Activated gamma-delta T cell treated with anti-CD3 and anti-CD28 coated beads, Interleukin-2, amount 50 U/mL, for 16 hours (primary cell): ENCODE data around the gene TBC1D9B.

Experiments
- DNase-seq: peaks from one replicate; pipeline ENCODE4 v3.0.0-alpha.2; 2020; ENCODE audit warnings: low read depth

Gene TBC1D9B

DNA sequence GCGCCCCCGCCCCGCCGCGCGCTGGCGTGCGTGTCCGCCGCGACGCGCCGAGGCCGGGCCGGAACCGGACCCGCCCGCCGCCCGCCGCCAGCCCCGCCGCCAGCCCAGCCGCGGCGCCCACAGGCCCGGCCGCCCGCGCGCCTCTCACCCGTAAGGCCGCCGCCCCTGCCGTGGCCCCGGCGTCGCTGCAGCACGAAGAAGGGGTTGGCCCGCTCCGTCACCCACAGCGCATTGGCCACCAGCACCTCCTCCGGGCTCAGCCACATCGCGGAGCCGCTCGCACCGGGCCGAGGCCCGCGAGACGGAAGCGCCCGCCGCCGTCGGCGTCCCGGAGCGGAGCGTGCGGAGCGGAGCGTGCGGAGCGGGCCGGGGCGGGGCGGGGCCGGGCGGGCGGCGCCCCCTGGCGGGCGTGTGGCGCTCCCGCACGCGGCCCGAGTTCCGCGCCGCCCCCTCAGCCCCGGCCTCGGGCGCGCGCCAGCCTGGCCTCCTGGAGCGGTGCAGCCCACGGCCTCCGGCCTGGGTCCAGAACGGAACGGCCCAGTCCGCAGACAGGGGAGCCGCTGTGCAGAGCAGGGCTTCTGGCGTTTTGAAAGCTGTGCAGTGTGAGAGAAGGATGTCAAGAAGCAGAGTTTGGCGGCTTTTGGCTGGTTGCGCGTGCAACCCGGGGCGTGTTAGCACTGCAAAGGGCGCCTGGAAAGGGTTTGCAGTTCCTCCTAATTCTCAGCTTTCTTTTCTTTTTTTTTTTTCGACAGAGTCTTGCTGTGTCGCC, at the start of gene TBC1D9B:
TSS of gene TBC1D9B (minus strand) at position 342 of the 769 bp plus-strand sequence. CDS start at position 266, 76 bp downstream.
- DNase-seq, result peak; percentile 42

- DNase-seq, result no peak
These were observed 47.9 kb upstream of the TBC1D9B start for GRCh38 chr5:179955630-179956029.

DNA sequence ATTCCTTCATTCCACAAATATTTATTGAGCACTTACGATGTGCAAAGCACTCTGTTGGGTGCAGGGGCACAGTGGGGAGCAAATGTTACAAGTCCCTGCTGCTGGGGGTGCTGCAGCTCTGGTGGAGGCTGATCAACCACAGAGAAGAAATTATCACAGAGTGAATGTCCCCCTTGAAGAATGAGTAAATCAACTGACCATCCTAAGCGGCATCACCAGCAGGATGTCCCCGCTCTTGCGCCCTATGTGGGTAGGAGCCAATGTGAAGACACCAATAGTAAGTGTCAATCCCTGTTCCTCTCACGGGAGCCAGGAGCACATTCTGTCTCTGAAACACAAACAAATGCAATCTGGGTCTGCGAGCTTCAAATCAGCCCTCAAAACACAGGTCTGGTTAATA, 47.4 kb upstream of the TBC1D9B start:
- DNase-seq, result no peak

DNA sequence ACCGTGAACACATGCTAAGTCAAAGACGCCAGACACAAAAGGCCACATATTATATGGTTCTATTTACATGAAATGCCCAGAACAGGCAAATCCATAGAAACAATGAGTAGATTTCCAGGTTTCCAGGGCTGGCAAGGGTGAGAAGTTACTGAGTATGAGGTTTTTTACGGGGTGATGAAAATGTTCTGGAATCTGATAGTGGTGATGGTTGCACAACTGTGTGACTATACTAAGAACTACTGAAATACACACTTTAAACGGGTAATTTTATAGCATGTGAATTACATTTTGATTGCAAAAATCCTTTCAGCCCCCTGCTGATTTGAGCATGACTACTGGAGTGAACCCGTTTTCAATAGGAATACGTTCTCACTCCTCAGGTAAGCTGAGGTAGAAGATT, 46.7 kb upstream of the TBC1D9B start:
- DNase-seq, result no peak

DNA sequence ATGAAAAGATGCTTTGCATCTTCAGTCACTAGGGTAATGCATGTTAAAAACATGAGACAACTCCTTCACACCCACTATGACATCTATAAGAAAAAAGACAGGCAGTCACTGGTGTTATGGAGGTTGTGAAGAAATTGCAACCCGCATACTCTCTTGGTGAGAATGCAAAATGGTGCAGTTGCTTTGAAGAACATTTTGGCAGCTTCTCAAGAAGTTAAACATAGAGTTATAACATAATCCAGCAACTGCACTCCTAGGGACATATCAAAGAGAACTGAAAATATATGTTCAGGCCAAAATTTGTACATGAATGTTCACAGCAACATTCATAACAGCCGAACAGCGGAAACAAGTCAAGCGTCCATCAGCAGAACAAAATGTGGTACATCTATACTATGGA, 46.3 kb upstream of the TBC1D9B start:
- DNase-seq, result no peak

GRCh38 chr5:179936976-179937681, 29.4 kb upstream of the TBC1D9B start:
- DNase-seq, result no peak

DNA sequence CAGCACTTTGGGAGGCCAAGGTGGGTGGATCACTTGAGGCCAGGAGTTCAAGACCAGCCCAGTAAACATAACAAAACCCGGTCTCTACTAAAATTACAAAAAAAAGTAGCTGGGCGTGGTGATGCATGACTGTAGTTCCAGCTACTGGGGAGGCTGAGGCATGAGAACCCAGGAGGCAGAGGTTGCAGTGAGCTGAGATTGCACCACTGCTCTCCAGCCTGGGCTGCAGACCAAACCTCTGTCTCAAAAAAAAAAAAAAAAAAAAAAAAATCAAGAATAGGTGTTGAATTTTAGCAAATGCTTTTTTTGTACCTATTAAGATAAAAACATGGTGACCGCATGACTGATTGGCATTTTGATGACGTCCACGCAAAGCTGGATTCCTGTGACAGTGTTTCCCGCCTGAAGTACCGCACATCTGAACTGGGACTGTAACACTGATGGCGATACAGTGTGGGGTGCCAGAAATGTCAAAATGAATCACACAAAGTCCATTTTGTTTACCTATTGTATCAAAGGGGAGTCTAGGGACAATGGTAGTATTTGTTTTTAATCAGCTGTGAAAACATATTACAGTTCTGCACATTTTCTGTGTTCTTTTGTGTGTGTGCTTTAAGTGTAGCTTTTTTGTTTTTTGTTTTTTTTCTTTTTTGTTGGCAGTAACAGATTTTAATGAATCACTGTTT, 23.2 kb upstream of the TBC1D9B start:
- no peak for DNase-seq

GRCh38 chr5:179927824-179928223, 20.1 kb upstream of the TBC1D9B start:
- no peak for DNase-seq

- no peak for DNase-seq
These were observed 19.0 kb upstream of the TBC1D9B start for GRCh38 chr5:179926657-179927056.

DNA sequence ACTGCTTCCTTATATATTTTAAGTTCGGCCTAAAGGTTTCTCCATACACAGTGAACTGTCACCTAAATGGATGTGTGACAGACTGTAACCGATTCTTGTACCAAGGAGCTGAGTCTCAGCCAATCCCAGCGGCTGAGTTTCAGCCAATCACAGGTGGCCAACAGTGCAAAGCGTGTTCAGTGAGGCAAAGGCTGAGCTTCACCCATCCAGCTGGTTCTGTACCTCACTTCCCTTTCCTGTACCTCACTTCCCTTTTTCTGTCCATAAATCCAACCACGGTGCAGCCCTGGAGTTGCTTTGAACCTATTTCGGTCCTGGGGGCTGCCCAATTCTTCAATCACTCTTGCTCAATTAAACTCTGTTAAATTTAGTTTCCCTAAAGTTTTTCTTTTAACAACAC, 15.7 kb upstream of the TBC1D9B start:
- no peak for DNase-seq

DNA sequence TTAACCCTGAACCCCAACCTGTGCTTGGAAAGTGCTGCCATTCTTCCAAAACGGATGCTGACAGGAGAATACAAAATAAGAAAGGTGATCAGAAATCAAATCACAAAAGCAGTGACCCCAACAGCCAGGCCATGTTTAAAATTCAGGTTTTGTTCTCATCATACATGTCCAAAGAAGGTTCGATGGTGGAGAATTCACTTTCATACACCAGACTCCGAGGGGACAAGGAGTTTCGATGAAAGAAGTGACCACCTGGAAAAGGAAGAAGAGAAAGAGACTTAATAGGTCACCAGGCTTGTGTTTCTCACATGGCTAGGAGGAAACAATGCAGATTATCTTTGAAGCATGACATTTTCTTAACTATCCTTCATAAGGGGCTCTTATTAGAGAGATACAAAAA, 12.5 kb upstream of the TBC1D9B start:
- no peak for DNase-seq

DNA sequence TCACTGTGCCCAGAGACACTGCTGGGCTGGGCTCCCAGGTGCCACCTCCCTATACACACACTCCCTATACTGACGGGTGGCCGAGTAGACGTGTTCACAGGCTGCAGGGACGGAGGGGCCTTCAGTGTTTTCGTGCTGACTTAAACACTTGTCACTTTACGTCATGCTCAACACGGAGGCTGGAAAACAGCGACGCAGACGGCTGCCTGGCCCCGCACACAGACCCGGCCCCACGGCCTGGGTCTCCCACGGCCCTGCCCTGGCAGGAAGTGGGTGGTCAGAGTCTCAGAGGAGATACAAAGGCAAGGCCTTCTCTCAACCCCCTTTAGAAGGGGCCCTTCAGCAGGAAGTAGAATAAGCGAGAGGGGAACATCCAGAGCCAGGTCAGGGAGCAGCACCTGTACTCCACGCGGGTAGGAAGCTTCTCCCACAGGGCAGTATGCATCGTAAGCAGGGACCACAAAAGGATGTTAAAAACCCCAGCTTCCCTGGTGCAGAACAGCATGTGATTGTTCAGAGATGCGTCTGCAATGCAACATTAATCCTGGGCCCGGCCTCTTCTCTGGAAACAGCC, 11.9 kb upstream of the TBC1D9B start:
- DNase-seq, result no peak

DNA sequence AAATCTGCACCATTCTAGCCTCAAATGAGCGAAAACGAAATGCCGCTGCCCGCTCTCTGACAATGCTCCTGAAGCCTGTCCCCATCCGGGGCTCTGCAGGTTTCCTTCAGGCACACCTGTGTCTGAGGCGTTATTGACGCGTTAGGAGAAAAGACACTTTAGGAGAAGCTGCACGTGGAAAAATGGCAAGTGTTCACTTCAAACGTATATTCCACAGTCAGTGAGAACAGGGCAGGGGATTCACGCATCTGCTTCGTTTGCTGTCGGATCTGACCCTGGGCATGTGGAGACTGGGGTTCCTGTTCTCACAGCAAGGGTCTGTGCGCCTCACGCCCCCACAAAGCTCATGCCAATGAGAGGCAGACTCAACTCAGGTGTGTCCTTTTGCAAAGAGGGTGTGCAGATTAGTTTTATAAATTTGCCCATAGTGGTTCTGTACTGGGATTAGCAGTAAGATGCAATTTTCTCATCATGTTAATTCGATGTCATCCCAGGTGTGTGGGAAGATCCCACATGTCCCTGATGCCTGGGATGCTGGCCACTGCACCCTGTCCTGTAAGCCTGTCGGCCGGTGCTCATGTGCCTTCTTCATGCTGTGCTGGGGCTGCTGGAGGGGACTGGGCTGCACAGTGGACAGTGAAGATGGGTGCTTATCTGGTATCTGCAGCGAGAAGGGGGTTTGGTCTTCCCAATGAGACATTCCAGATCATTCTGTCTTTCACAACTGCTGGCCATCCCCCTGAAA, 11.2 kb upstream of the TBC1D9B start:
- no peak for DNase-seq

DNA sequence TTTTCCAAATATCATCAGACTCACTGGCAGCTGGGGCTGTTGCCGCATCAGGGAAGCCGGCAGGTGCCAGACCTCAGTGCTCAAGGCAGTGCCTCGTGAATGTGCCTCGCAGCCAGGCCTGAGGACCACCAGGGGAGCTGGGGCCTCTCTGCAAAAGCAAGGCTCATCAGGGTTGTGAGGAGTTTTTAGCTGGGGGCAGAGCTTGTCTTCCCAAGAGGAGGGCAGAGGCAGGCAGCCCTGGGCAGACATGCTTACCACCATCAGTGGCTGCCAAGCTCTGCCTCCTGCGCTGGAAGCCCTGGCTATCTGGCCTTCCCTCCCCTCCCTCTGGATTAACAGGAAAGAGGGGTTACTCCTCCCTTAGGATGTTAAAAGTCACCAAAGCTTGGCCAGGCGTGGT, 8.8 kb upstream of the TBC1D9B start:
- no peak for DNase-seq

DNA sequence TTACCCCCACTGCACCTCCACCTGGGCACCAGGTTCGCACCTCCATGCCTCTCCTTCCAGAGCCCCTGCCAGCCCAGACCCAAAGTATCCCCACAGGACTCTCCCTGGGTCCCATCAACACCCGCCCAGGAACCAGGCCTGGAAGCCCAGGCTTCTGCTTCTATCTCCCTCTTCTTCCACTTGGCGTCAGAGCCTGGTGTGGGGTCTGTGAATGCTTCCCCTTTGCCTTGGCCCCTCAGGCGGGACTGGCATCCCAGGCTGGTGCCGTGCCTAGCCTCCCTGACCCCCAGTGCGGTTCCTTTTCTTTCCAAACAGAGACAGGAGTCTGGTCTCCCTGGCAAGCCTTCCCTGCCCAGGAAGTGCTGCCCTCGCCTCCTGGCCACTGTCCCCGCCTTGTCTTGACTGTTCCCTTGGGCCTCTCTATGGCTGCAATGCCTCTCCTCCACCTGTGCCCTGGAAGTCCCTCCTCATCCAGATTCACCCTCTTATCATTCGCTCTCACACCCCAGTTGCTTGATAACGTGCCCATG, 7.8 kb upstream of the TBC1D9B start:
- DNase-seq, result no peak

GRCh38 chr5:179914032-179914755, 6.5 kb upstream of the TBC1D9B start:
- no peak for DNase-seq

DNA sequence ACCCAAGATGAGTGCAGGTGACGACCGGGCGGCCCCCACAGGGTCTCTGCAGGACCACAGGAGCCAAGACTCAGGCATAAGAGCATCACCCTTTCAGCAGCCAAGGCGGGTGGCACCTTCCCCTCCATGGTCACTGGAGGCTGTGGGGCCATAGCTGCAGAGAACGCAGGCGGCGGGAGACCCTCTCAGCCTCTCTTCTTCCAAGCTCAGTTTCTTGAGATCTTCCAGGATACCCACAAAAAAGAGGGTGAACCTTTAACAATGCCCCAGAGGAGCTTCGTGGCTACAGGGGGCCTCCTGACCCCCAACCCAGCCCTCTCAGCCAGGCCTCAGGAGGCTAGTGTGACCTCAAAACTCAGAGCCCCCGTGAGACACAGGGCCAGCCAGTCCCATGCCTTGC, 5.8 kb upstream of the TBC1D9B start:
- DNase-seq, result no peak

- DNase-seq, result no peak
These were observed 5.3 kb upstream of the TBC1D9B start for GRCh38 chr5:179912951-179913350.

GRCh38 chr5:179912386-179912785, 4.7 kb upstream of the TBC1D9B start:
- DNase-seq, result no peak

DNA sequence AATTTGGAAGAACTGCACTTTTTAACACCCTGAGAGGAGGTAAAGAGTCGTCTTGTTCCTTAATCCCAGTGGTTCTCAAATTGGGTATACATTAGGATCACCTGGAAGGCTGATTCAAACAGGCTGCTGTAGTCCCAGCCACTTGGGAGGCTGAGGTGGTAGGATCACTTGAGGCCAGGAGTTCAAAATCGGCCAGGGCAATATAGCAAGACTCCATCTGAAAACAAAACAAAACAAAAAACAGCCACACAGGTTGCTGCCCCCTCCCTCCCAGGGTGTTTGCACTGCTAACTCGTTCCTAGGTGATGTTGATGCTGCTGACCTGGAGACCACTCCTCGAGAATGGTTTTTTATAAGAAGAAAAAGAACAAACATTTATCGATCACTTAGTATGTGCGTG, 1.5 kb upstream of the TBC1D9B start:
- DNase-seq, result no peak

DNA sequence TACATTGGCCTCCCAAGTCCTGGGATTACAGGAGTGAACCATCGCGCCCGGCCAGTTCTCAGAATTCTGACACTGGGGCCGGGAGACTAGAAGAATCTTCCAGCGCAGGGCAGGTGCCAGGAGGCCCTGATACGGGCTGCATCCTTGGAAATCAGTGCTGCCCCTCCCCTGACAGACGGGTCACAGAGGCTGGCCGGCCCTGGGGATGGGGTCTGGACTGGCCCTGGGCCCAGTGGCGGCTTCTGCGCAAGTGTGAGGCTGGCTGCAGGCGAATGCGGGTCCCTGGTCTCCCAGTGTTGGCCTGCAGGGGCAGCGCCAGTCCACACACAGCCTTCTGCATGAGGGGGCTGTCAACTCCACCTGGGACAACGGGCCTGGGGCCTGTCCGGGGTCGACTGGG, 831 bp upstream of the TBC1D9B start:
- DNase-seq, result no peak
